ELR (cell line): ENCODE measurements around the gene TSPAN11.

ENCODE experiments used
- DNase-seq: peaks from one replicate; pipeline ENCODE4 v3.0.0-alpha.2; 2015; ENCODE audit warnings: low read depth

The TSPAN11 gene

DNA sequence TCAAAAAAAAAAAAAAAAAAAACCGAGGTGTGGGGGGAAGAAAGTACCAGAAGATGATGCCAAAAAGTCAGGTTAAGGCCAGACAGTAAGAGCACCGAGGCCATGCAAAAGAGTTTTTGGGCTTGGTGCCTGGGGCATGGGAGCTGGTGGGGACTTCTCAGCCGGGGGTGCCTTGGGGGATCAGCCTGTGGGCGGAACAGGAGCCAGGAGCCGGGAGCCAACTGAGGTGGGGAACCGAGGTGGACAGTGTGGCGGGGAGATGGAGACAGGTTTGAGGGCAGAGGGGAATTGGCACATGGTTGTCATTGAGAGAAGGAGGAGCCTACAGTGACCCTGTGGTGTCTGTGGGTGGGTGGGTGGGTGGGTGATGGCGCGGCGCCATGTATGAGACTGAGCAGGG lies 33.2 kb downstream of the TSPAN11 start:
- no peak for DNase-seq

- DNase-seq = no peak
Observed at GRCh38 chr12:30961030-30961429, 34.5 kb downstream of the TSPAN11 start.

GRCh38 chr12:30962047-30962446 lies 35.5 kb downstream of the TSPAN11 start:
- DNase-seq = no peak

- no peak for DNase-seq
Observed at GRCh38 chr12:30963709-30964564, 37.4 kb downstream of the TSPAN11 start.

DNA sequence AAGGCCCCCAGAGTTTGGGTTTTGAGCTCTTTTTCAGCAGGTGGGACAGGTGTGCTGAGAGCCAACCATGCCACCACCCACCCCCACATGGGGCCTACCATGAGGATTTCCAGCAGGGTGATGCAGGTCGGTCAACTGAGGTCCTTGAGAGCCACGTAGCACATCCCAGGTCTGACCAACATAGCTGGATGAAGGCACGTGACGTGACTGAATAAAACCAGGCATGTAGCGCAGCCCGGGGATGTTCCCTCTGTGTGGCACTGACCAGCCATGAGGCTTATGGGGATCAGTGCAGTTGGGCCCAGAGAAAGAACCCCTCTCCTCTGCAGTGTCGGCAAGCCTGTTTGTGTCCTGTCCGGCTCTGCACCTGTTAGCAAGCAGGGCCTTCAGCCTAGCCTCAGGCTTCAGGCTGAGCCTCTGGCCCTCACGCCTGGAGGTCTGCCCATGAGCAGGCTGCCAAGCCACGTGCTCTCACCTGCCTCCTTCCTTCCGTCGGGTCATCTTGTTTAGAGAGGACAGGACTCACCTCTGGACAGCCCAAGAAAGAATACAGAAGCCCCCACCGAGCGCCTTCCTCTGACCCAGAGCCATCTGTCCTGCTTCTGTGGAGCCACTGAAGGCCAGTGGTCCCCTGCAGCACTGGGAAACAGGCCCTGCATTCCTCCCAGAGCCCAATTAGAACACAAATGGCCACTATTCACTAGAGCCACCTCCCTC lies 38.5 kb downstream of the TSPAN11 start:
- DNase-seq = no peak

- peak; percentile 20 for DNase-seq
Observed at GRCh38 chr12:30965613-30965985, 39.1 kb downstream of the TSPAN11 start.

DNA sequence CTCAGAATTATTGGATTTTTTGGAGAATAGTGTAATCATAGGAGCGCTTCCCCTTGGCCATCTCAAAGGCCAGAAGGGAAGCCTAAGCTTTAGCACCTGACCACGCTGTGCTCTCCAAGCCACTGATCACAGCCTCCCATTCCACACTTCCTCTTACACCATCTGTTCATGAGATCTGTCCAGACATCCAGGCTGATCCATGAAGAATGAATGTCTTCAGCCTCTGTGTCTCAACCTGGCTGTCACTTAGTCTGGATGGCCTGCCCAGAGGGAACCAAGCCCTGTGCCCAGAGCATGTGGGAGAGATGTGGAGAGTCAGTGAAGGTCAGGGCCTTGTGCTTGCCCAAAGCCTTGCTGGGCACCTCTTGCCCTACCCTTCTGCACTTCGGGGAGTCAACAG lies 40.5 kb downstream of the TSPAN11 start:
- DNase-seq = no peak

DNA sequence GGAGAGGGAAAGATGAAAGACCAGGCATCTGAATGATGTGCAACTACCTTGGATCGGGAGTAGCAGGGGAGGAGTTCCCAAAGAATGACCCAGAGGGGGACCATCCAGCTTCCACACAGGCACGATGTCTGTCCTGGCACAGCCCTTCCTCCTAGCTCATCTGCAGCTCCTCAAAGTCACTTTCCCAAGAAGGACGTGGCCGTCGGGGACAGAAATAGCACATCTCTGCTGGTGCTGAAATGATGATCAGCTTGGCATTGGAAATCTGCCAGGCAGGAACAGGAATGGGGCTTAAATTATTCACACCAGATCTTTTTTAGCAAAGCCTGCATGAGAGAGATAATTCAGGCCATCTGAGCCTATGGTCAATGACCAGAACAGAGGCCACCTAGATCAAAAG lies 41.7 kb downstream of the TSPAN11 start:
- DNase-seq = no peak

DNA sequence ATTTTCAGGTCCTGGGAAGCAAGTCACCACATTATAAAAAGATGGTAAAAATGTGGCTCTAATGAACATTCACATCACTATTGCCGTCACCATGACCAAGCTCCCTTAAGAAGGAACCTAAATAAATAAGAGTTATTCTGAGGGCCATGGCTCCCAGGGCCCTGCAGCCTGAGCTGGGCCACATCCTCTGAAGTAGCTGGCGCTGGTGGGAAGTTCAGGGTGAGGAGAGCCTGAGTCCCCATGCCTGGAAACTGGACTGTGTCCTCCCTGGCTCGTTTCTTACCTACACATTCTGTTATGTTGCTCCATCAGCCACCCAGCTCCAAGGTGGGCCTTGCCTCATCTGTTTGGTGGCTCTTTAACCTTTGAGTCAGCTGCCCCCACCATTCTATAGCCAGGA lies 42.5 kb downstream of the TSPAN11 start:
- DNase-seq = no peak

GRCh38 chr12:30969606-30970395 lies 43.3 kb downstream of the TSPAN11 start:
- DNase-seq = no peak

DNA sequence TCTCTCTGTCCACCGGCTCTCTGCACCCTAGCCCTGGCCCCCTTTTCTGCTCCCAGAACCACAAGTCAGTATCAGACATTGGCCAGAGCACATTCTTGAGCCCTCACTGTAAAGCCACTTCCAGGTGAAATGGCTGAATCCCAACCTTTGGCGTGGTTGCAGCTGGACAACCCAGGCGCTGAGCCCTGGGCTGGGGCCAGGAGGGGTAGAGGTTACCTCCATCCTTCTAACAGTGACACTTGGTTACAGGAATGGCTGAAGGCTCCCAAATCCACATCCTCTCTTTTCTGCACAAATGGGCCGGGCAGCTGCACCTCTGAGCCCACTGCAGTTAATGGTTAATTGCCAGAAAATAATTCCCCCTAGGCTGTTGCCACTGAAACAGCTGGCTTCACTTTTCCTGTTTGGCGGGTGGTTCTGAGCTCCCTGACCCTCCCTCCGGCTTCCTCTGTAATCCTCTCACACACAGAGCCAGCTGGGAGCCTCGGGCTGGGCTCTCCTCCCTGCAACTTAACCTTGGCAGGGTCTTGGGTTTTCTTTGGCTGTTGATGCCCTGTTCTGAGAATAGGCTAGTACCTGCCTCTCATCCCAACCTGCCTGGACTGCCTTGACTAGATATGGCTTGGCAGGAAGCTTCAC lies 44.1 kb downstream of the TSPAN11 start:
- no peak for DNase-seq

- no peak for DNase-seq
Observed at GRCh38 chr12:30972035-30972434, 45.5 kb downstream of the TSPAN11 start.

GRCh38 chr12:30973175-30973574 lies 46.6 kb downstream of the TSPAN11 start:
- DNase-seq = no peak

DNA sequence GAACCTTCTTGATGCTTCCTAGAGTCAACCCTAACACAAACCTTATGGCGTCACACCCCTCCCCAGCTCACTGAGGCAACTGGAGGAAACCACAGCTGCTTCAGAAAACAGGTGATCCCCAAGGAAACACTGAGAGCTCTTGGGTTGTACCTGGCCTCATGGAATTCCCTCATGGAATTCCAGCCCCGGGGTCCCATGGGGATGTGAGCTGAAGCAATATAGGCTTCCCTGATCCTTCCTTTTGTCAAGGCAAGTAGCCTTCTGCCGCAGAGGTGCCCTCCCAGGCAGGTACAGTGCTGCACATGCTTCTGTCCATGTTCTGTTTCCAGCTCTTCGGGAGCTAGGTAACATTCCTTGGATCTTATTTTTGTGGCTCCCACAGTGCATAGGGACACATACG lies 47.3 kb downstream of the TSPAN11 start:
- no peak for DNase-seq

- DNase-seq = no peak
Observed at GRCh38 chr12:30974746-30975500, 48.4 kb downstream of the TSPAN11 start.

DNA sequence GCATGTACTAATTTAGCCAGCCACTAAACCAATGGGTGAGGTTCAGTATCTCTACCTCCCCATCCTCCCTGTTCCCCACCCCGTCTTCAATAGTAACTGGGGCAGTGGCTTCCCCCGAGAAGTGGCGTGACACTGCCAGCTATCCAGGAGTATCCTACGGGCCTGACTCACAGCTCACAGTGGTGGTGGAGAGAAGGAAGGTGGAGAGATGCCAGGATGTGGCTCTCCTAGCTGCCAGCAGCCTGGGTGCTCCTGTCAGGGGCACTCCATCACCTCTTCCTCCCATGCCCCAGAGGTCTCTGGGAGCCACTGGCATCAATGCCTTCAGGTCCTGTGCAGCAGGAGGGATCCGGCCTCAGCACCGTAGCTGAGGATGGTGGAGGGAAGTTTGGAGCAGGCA lies 49.0 kb downstream of the TSPAN11 start:
- DNase-seq = no peak

DNA sequence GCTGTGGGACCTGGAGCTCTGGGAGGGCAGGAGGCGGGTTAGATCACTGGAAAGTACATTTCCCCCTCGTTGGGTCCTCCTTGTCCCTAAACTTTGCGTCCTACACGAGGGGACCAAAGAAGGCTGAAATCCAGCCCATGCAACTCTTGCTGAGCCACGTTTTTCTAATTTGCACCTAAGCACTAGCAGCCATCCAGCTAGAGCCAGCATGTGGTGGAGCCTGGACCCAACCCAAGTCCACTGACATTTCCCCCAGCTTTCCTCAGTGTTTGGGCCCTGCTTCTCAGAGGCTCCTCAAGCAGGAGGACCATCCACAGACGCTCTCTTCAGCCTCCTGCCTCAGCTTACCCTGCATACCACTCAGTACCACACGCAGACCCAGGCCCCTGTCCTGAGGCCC lies 49.7 kb downstream of the TSPAN11 start:
- no peak for DNase-seq

GRCh38 chr12:30977124-30977523 lies 50.6 kb downstream of the TSPAN11 start:
- DNase-seq = no peak

GRCh38 chr12:30977537-30978349 lies 51.2 kb downstream of the TSPAN11 start:
- no peak for DNase-seq

DNA sequence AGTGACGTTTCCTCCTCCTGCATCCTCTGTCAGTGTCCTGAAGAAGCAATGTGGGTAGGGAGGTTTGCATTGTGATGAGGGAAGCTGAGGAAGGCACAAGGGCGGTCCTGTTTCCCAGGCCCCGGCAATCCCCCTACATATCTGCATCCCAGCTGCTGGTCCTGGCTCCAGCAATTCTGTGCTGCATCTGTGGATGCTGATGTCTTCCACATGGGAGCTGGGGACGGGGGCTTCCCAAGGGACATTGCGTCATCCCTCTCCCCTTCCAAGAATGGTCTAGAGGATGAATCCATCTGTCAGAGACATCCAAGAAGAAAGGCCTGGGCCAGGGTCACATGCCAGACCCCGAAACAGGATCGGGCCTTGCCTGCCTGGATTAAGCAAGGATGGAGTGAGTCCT lies 52.1 kb downstream of the TSPAN11 start:
- no peak for DNase-seq
